ENCODE measurements around the gene BSCL2.
"Not testable (repeated sequence)": the region's sequence is repeated elsewhere in the genome, so short reads cannot be mapped to it uniquely, and the experiment has no call there.

Gene BSCL2

GRCh38 chr11:62716816-62717215 is 9.6 kb upstream of the BSCL2 start:
- no peak for DNase-seq

GRCh38 chr11:62716206-62716605 is 9.0 kb upstream of the BSCL2 start:
- no peak for DNase-seq

GRCh38 chr11:62715150-62716130 is 8.2 kb upstream of the BSCL2 start:
- DNase-seq, result no peak

GRCh38 chr11:62713343-62713742 is 6.1 kb upstream of the BSCL2 start:
- DNase-seq, result no peak

- no peak for DNase-seq
Measured at GRCh38 chr11:62712861-62713260, 5.6 kb upstream of the BSCL2 start.

- no peak for DNase-seq
Measured at GRCh38 chr11:62712276-62712812, 5.1 kb upstream of the BSCL2 start.

GRCh38 chr11:62710001-62710345 is 2.7 kb upstream of the BSCL2 start:
- no peak for DNase-seq

- peak; percentile 95 for DNase-seq
Measured at GRCh38 chr11:62709247-62710000, 2.2 kb upstream of the BSCL2 start.

GRCh38 chr11:62708793-62709192 is 1.6 kb upstream of the BSCL2 start:
- DNase-seq, result peak; percentile 34

- no peak for DNase-seq
Measured at GRCh38 chr11:62708392-62708791, 1.2 kb upstream of the BSCL2 start.

- no peak for DNase-seq
Measured at GRCh38 chr11:62706850-62707247, 375 bp downstream of the BSCL2 start.

GRCh38 chr11:62705880-62706849 is 1.1 kb downstream of the BSCL2 start:
- DNase-seq, result peak; percentile 83

GRCh38 chr11:62705413-62705812 is 1.8 kb downstream of the BSCL2 start:
- DNase-seq, result peak; percentile 5

- not testable (repeated sequence) for DNase-seq
Measured at GRCh38 chr11:62703921-62704320, 3.3 kb downstream of the BSCL2 start.

GRCh38 chr11:62702246-62702645 is 5.0 kb downstream of the BSCL2 start:
- DNase-seq, result no peak

- no peak for DNase-seq
Measured at GRCh38 chr11:62694455-62695167, 12.6 kb downstream of the BSCL2 start.

- DNase-seq, result not testable (repeated sequence)
Measured at GRCh38 chr11:62693624-62694023, 13.6 kb downstream of the BSCL2 start.

- DNase-seq, result no peak
Measured at GRCh38 chr11:62689421-62690183, 17.6 kb downstream of the BSCL2 start, which contains the start of gene LRRN4CL. Gene LRRN4CL, minus strand, starts transcription at chr11:62689530. Its CDS starts 1,022 bp downstream, at chr11:62688508.

GRCh38 chr11:62688491-62688890 is 18.7 kb downstream of the BSCL2 start:
- DNase-seq, result no peak

GRCh38 chr11:62687508-62688396 is 19.5 kb downstream of the BSCL2 start:
- DNase-seq, result no peak

All from DMS153 (cell line).